CD14-positive monocyte (primary cell): Measurements from ENCODE around the gene IRX3. TPM values are rescaled to one million over a fixed set of nuclear protein-coding genes. Genes with fewer than 3 reads are reported as not detected.

ENCODE experiments used
- DNase-seq, 3 donors: peaks; one replicate each; pipeline ENCODE4 v3.0.0-alpha.2; 2011 to 2022
- H2AFZ ChIP-seq: 2 replicates; pipeline ENCODE4 v1.6.0; 2012; ENCODE audit warnings: mild to moderate bottlenecking, low read depth, low read length, inconsistent platforms; ENCODE audit not compliant: insufficient read depth, poor library complexity, severe bottlenecking
- H3K27ac ChIP-seq, 2 donors: 1 replicate in 1 of 2; 2 replicates in 1 of 2; pipeline ENCODE4 v1.5.1; 2012 to 2013; ENCODE audit warnings: low read length in 2 of 2, control low read depth in 1 of 2, inconsistent platforms in 1 of 2, low read depth in 1 of 2, mild to moderate bottlenecking in 1 of 2
- H3K27me3 ChIP-seq, 2 donors: one replicate each; pipeline versions ENCODE4 v1.6.0 to v1.6.1; 2011 to 2013; ENCODE audit warnings: low read length in 2 of 2; ENCODE audit not compliant: control insufficient read depth in 2 of 2, insufficient read depth in 2 of 2
- H3K36me3 ChIP-seq, 2 donors: replicated peaks in 1 of 2; 1 replicate in 1 of 2; 2 replicates in 1 of 2; pipeline versions ENCODE4 v1.5.1 to v1.6.1; 2012 to 2013; ENCODE audit warnings: low read length in 2 of 2, control low read depth in 1 of 2, inconsistent platforms in 1 of 2, mild to moderate bottlenecking in 1 of 2; ENCODE audit not compliant: insufficient read depth in 2 of 2, control insufficient read depth in 1 of 2
- H3K4me1 ChIP-seq, 2 donors: 1 replicate in 1 of 2; 2 replicates in 1 of 2; pipeline versions ENCODE4 v1.5.1 to v1.6.1; 2012 to 2013; ENCODE audit warnings: low read length in 2 of 2, control low read depth in 1 of 2, inconsistent platforms in 1 of 2, mild to moderate bottlenecking in 1 of 2, moderate library complexity in 1 of 2; ENCODE audit not compliant: insufficient read depth in 2 of 2, control insufficient read depth in 1 of 2
- H3K4me2 ChIP-seq: replicated peaks from 2 replicates; pipeline ENCODE3; 2012; ENCODE audit warnings: low read length, moderate library complexity, mild to moderate bottlenecking; ENCODE audit not compliant: poor library complexity, severe bottlenecking; ENCODE audit errors: extremely low read depth
- H3K4me3 ChIP-seq, 3 experiments: fragments of 200-600 bp in 1 of 3; sonication (generic) in 1 of 3; replicated peaks in 1 of 3; 1 replicate in 2 of 3; 2 replicates in 1 of 3; pipeline ENCODE4 v1.5.1; 2011 to 2013; ENCODE audit warnings: low read length in 3 of 3, mild to moderate bottlenecking in 3 of 3, control low read depth in 2 of 3, low read depth in 2 of 3, inconsistent platforms in 1 of 3, moderate library complexity in 1 of 3
- H3K79me2 ChIP-seq: 2 replicates; pipeline ENCODE4 v1.6.0; 2012; ENCODE audit warnings: mild to moderate bottlenecking, control low read depth, inconsistent platforms, low read length, moderate library complexity; ENCODE audit not compliant: insufficient read depth
- H3K9ac ChIP-seq: 2 replicates; pipeline ENCODE4 v1.6.0; 2017; ENCODE audit warnings: low read length, mild to moderate bottlenecking; ENCODE audit not compliant: insufficient read depth, poor library complexity, severe bottlenecking
- H3K9me3 ChIP-seq, 2 donors: replicated peaks in 1 of 2; 1 replicate in 1 of 2; 2 replicates in 1 of 2; pipeline versions ENCODE4 v1.5.1 to v1.6.1; 2012 to 2013; ENCODE audit warnings: low read length in 2 of 2, control low read depth in 1 of 2; ENCODE audit not compliant: control insufficient read depth in 1 of 2, insufficient read depth in 1 of 2
- H4K20me1 ChIP-seq: 2 replicates; pipeline ENCODE4 v1.6.0; 2012; ENCODE audit warnings: mild to moderate bottlenecking, low read length, control low read depth, moderate library complexity; ENCODE audit not compliant: insufficient read depth
- H3K27ac Mint-ChIP-seq, 7 donors: one replicate each; pipeline ENCODE4 v1.8.0; 2020; ENCODE audit warnings: mild to moderate bottlenecking in 7 of 7, mixed read lengths in 7 of 7, moderate library complexity in 6 of 7, inconsistent platforms in 2 of 7
- H3K27me3 Mint-ChIP-seq, 3 donors: one replicate each; pipeline ENCODE4 v1.8.0; 2021 to 2022; ENCODE audit warnings: low read depth in 3 of 3, mild to moderate bottlenecking in 3 of 3, mixed read lengths in 3 of 3, moderate library complexity in 3 of 3, inconsistent platforms in 1 of 3
- H3K36me3 Mint-ChIP-seq, 2 donors: one replicate each; pipeline ENCODE4 v1.8.0; 2020; ENCODE audit warnings: mixed read lengths in 2 of 2, inconsistent platforms in 1 of 2, mild to moderate bottlenecking in 1 of 2
- H3K4me1 Mint-ChIP-seq: one replicate; pipeline ENCODE4 v1.8.0; 2020; ENCODE audit warnings: mild to moderate bottlenecking, mixed read lengths
- H3K4me3 Mint-ChIP-seq, 2 donors: one replicate each; pipeline ENCODE4 v1.8.0; 2020; ENCODE audit warnings: mild to moderate bottlenecking in 2 of 2, mixed read lengths in 2 of 2, moderate library complexity in 1 of 2
- H3K9me3 Mint-ChIP-seq, 7 donors: one replicate each; pipeline ENCODE4 v1.8.0; 2020 to 2022; ENCODE audit warnings: mixed read lengths in 7 of 7, mild to moderate bottlenecking in 6 of 7, moderate library complexity in 6 of 7, inconsistent platforms in 2 of 7
- WGBS: methylation state at CpG from one replicate; pipeline ENCODE4 v1.1.5; 2013; ENCODE audit warnings: missing lambda C conversion rate; ENCODE audit not compliant: insufficient coverage; 5-methylcytosine and 5-hydroxymethylcytosine counted together
- intact Hi-C, 2 donors: fragments of 100-400 bp; cut with micrococcal nuclease; formaldehyde crosslinking; loops; one replicate each; pipeline versions ENCODE4 v1.15.0 to v1.15.1; 2023
- polyA plus RNA-seq, 3 donors: library from polyadenylated mRNA; depleted of rRNA in 1 of 3; unstranded in 2 of 3; stranded (reverse) in 1 of 3; fragments of 300-500 nt in 2 of 3; fragments of >200 nt in 1 of 3; fragmentation: Illumina TruSeq in 2 of 3; gene quantifications; 1 replicate in 2 of 3; 2 replicates in 1 of 3; pipeline ENCODE4 v1.2.3, GENCODE V29; 2012 to 2021
- TF ChIP-seq, protein P1 (sequence below): fragments of 200-600 bp; IDR thresholded peaks from one replicate; pipeline ENCODE4 v1.8.0; 2022; ENCODE audit warnings: antibody characterized with exemption, mild to moderate bottlenecking

Gene IRX3
- polyA plus RNA-seq, 3 donors, result not detected

DNA sequence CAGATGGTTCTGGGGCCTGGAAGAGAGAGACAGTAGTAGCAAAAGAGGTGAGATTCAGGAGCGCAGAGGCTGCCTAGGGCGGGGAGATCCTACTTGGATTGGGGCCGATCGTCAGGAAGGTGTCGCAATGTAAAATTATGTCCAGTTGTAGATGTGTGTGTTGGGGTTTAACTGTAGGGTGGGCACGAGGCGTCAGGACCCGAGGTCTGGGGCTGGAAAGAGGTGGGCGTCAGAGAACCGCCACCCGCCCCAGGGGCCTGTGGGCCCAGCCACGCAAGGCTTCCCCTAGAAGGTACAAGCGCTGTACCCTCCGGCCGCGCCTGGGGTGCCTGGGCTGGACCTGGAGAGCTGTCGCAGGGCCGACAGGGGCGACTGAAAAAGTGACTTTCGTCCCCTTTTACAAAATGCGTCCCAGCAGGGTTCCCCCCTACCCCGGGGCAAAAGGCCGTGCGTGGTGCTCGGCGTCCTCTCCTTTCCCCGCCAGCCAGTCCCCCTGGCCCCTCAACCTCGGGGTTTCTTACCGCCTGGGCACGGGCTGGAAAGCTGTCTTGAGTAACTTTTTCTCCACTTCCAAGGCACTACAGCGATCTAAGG, 2.8 kb downstream of the IRX3 start:
- intact Hi-C loops, result no loop called here
- H3K4me1 Mint-ChIP-seq, result peaks cover 31% of the 10 kb centered on the region
- H3K27me3 Mint-ChIP-seq, result peaks cover 80 to 94% (median 91%) of the 10 kb centered on the region in 3 donors
- Histone ChIP-seq H3K4me2 (peak overlapping the region; percentile 26), H3K4me3 (no peak overlapping the region), H3K4me1 (peaks cover 18 to 23% of the 10 kb centered on the region in 2 donors), H3K36me3 (no peaks in the 10 kb centered on the region), H3K27me3 (peaks cover 65 to 88% of the 10 kb centered on the region in 2 donors), H3K27ac (no peak overlapping the region), H3K9ac (no peak overlapping the region), H4K20me1 (no peaks in the 10 kb centered on the region), H3K9me3 (peaks cover 0 to 21% of the 10 kb centered on the region in 2 donors), H2AFZ (no peak overlapping the region), H3K79me2 (no peaks in the 10 kb centered on the region)
- peaks cover 0 to 8% of the 10 kb centered on the region in 2 donors for H3K36me3 Mint-ChIP-seq
- 7% methylated on average over 28 of the region's 31 CpGs for WGBS
- peak overlapping the region in 1 of 2 donors; percentile 82 for H3K4me3 Mint-ChIP-seq
- TF ChIP-seq, protein P1, sequence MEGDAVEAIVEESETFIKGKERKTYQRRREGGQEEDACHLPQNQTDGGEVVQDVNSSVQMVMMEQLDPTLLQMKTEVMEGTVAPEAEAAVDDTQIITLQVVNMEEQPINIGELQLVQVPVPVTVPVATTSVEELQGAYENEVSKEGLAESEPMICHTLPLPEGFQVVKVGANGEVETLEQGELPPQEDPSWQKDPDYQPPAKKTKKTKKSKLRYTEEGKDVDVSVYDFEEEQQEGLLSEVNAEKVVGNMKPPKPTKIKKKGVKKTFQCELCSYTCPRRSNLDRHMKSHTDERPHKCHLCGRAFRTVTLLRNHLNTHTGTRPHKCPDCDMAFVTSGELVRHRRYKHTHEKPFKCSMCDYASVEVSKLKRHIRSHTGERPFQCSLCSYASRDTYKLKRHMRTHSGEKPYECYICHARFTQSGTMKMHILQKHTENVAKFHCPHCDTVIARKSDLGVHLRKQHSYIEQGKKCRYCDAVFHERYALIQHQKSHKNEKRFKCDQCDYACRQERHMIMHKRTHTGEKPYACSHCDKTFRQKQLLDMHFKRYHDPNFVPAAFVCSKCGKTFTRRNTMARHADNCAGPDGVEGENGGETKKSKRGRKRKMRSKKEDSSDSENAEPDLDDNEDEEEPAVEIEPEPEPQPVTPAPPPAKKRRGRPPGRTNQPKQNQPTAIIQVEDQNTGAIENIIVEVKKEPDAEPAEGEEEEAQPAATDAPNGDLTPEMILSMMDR, result no peak
- peaks cover 0 to 34% (median 10%) of the 10 kb centered on the region in 7 donors for H3K9me3 Mint-ChIP-seq
- no peak for DNase-seq
- no peak overlapping the region for H3K27ac Mint-ChIP-seq

- H3K79me2 ChIP-seq, result no peaks in the 10 kb centered on the region
- TF ChIP-seq, protein P1, result no peak
- no peak overlapping the region for H3K4me3 ChIP-seq
- Mint-ChIP-seq H3K27me3 (peaks cover 74 to 93% (median 87%) of the 10 kb centered on the region in 3 donors), H3K9me3 (peaks cover 0 to 34% (median 8%) of the 10 kb centered on the region in 7 donors), H3K27ac (no peak overlapping the region), H3K4me1 (peaks cover 29% of the 10 kb centered on the region), H3K36me3 (peaks cover 0 to 8% of the 10 kb centered on the region in 2 donors), H3K4me3 (peak overlapping the region in 1 of 2 donors; percentile 82)
- H3K36me3 ChIP-seq, result no peaks in the 10 kb centered on the region
- peaks cover 0 to 21% of the 10 kb centered on the region in 2 donors for H3K9me3 ChIP-seq
- H3K27me3 ChIP-seq, result peaks cover 60 to 81% of the 10 kb centered on the region in 2 donors
- no peak overlapping the region for H3K27ac ChIP-seq
- no peak overlapping the region for H3K9ac ChIP-seq
- no peaks in the 10 kb centered on the region for H4K20me1 ChIP-seq
- peaks cover 18 to 23% of the 10 kb centered on the region in 2 donors for H3K4me1 ChIP-seq
- H2AFZ ChIP-seq, result no peak overlapping the region
- DNase-seq, result no peak
- intact Hi-C loops, result no loop called here
- WGBS, result 10% methylated on average over 28 of the region's 37 CpGs
- H3K4me2 ChIP-seq, result no peak overlapping the region
These were observed 3.5 kb downstream of the IRX3 start for GRCh38 chr16:54282928-54283724.
